Measurements from ENCODE around the gene SFXN4. TPM values are rescaled to one million over a fixed set of nuclear protein-coding genes. Genes with fewer than 3 reads are reported as not detected.

The SFXN4 gene
- total RNA-seq, 1 experiment from 2014 or later, result 21.9 TPM

GRCh38 chr10:119209035-119209735 lies 43.7 kb upstream of the SFXN4 start:
- no peak overlapping the region for H3K56ac ChIP-seq (ENCODE audit: insufficient read length, low read depth, low read length)
- TF ChIP-seq, protein P1, sequence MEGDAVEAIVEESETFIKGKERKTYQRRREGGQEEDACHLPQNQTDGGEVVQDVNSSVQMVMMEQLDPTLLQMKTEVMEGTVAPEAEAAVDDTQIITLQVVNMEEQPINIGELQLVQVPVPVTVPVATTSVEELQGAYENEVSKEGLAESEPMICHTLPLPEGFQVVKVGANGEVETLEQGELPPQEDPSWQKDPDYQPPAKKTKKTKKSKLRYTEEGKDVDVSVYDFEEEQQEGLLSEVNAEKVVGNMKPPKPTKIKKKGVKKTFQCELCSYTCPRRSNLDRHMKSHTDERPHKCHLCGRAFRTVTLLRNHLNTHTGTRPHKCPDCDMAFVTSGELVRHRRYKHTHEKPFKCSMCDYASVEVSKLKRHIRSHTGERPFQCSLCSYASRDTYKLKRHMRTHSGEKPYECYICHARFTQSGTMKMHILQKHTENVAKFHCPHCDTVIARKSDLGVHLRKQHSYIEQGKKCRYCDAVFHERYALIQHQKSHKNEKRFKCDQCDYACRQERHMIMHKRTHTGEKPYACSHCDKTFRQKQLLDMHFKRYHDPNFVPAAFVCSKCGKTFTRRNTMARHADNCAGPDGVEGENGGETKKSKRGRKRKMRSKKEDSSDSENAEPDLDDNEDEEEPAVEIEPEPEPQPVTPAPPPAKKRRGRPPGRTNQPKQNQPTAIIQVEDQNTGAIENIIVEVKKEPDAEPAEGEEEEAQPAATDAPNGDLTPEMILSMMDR (conservative IDR thresholded peaks at IDR 0.05), result peak; percentile 82
- no peaks in the 10 kb centered on the region for H4K20me1 ChIP-seq (ENCODE audit: control insufficient read depth, insufficient read depth, insufficient read length)
- no peak overlapping the region for H3K27ac ChIP-seq (ENCODE audit: insufficient read length, low read depth, low read length)
- no peak overlapping the region for H3T11ph ChIP-seq (ENCODE audit: low read length)
- H3K4me2 ChIP-seq (ENCODE audit: insufficient read depth, insufficient read length, low read length), result peak overlapping the region; percentile 30
- no peaks in the 10 kb centered on the region for H3K79me2 ChIP-seq (ENCODE audit: insufficient read depth, low read length)
- H2BK12ac ChIP-seq (ENCODE audit: insufficient read length, low read depth, low read length), result no peak overlapping the region
- WGBS (ENCODE audit: extremely low coverage, insufficient read length, low lambda C conversion rate), result no CpG with 5 or more reads among the region's 15 CpGs
- Mint-ChIP-seq H3K9me3 (no peaks in the 10 kb centered on the region; a peak in 2 of 5 replicates), H3K36me3 (ENCODE audit: insufficient read depth in 1 of 3, low read depth in 3 of 3) (no peaks in the 10 kb centered on the region; a peak in 1 of 7 replicates), H3K27me3 (ENCODE audit: low read depth) (peaks cover 24% of the 10 kb centered on the region), H3K4me3 (peak overlapping the region in 1 of 2 experiments; percentile 87; a peak in 3 of 5 replicates), H3K4me1 (peaks cover 38 to 41% of the 10 kb centered on the region in 2 experiments), H3K27ac (no peak overlapping the region)
- no peak overlapping the region for H2AFZ ChIP-seq (ENCODE audit: low read length)
- no peak overlapping the region for H4K5ac ChIP-seq (ENCODE audit: insufficient read length, low read depth, low read length)
- no peak overlapping the region for H2BK5ac ChIP-seq (ENCODE audit: insufficient read length, low read length)
- H3K14ac ChIP-seq (ENCODE audit: insufficient read depth, low read length), result no peak overlapping the region; the same call in 1 of the 2 replicates
- H4K8ac ChIP-seq (replicated peaks; ENCODE audit: insufficient read length, low read depth, low read length), result no peak overlapping the region
- no peaks in the 10 kb centered on the region for H3K9me3 ChIP-seq (ENCODE audit: control insufficient read depth, low read depth, low read length)
- H3K23me2 ChIP-seq (ENCODE audit: insufficient read length, low read depth, low read length, poor library complexity, severe bottlenecking), result peaks cover 6% of the 10 kb centered on the region
- H3K9ac ChIP-seq (ENCODE audit: extremely low read depth, insufficient read length, low read length), result no peak overlapping the region
- no peak overlapping the region for H3K18ac ChIP-seq (ENCODE audit: insufficient read length, low read depth, low read length)
- H2BK120ac ChIP-seq (ENCODE audit: low read depth, low read length, poor library complexity, severe bottlenecking), result no peak overlapping the region
- peak; percentile 73 for DNase-seq
- H3K4me1 ChIP-seq (ENCODE audit: insufficient read depth, low read length), result no peaks in the 10 kb centered on the region
- no peak overlapping the region for H3K4ac ChIP-seq (ENCODE audit: low read depth, low read length)
- H3K23ac ChIP-seq (ENCODE audit: insufficient read length, low read depth, low read length), result no peak overlapping the region
- no peaks in the 10 kb centered on the region for H3K79me1 ChIP-seq (ENCODE audit: insufficient read depth, low read depth, low read length, poor library complexity, severe bottlenecking)
- peaks cover 12% of the 10 kb centered on the region; the same call in 1 of the 2 replicates for H3K27me3 ChIP-seq (ENCODE audit: insufficient read depth, low read length)
- H2BK20ac ChIP-seq (ENCODE audit: low read depth, low read length, poor library complexity, severe bottlenecking), result no peak overlapping the region
- no peak overlapping the region for H4K91ac ChIP-seq (ENCODE audit: insufficient read length, low read depth, low read length)
- no peak overlapping the region for H2AK5ac ChIP-seq (ENCODE audit: insufficient read length, low read length)
- H2BK15ac ChIP-seq (ENCODE audit: low read depth, low read length), result no peak overlapping the region

All from H9 (cell line).